HG03558 (cell line): ENCODE data around the gene IFIT1B.
"Not testable (repeated sequence)": the region's sequence is repeated elsewhere in the genome, so short reads cannot be mapped to it uniquely, and the experiment has no call there.

Experiments
- ATAC-seq: cut with Tn5 transposase; IDR thresholded peaks from one replicate; pipeline ENCODE4 v1.9.1; 2021; ENCODE audit warnings: moderate number of reproducible peaks; ENCODE audit not compliant: unreplicated experiment; ENCODE audit errors: extremely low read depth

Gene IFIT1B

GRCh38 chr10:89347701-89348457, 30.0 kb upstream of the IFIT1B start:
- no peak for ATAC-seq

GRCh38 chr10:89348481-89348880, 29.4 kb upstream of the IFIT1B start:
- ATAC-seq, result no peak

- no peak for ATAC-seq
Observed at GRCh38 chr10:89348975-89349374, 28.9 kb upstream of the IFIT1B start.

GRCh38 chr10:89350631-89351315, 27.1 kb upstream of the IFIT1B start:
- ATAC-seq, result not testable (repeated sequence)

DNA sequence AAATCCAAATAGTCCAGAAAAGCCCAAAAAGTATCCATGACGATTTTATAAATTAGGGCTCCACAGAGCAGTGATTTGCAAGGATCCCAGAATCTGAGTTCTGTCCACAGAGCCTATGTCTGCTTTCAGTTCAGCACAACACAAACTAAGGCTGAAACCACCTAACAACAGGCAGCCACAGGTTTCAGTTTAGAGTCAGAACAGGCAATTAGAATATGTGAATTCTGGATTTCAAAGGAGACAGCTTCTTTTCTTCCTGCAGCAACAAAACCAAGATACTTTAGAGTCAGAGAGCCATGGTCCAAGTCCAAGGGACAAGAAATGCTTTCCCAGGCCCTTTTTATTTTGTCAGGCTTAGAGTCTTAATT, 26.5 kb upstream of the IFIT1B start:
- ATAC-seq, result no peak

DNA sequence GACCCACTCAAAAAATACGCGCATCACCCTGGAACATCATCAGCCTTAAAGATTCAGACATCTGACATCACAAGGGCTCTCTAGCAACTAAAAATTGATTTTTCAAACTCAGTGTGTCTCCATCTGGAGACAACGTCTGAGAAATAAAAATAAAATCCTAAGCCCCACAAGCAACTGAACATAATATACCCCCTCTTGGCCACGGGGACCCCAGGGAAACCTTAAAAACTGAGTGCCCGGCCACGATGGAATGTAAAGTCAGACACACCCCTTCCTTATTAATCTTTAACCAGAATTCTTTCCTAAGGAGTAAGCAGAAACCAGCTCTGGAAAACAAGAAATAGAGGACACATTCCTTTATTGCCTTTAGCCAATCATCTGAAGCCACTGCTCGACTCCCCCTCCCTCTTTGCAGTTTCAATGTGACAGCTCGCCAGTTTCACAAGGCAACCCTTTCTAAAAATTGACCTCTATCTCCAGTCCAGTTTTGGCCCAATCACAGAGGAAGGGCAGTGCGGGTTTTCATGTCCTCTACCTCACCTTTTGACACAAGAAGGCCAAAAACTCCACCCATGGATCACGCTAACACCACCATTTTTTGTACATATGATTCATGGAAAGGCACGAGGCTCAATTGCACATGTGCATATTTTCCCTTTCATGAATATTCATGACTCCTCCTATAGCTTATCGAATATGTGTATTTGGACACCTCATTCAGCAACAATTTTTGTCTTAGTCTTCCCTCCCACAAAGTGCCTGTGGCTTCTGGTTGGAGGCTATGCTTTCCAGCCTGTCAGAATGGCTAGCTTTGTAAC, 25.9 kb upstream of the IFIT1B start:
- no peak for ATAC-seq

DNA sequence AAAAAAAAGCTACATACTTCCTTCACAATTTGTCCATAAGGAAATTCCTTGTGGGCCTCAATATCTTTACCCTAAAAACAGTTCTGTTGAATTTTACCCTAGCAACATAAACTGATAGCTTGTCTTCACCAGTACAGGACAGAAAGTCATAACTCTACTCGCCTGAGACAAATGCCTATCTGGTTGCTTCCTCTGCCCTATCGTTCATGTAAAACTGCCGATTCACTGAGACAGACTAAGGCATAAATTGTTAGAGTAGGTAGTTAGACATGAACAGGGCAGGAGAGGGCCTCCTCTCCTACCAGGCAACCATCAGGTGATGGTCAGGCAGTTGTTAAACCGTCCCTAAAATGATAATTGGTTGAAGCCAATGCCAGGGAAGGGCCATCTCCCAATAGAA, 25.1 kb upstream of the IFIT1B start:
- no peak for ATAC-seq

DNA sequence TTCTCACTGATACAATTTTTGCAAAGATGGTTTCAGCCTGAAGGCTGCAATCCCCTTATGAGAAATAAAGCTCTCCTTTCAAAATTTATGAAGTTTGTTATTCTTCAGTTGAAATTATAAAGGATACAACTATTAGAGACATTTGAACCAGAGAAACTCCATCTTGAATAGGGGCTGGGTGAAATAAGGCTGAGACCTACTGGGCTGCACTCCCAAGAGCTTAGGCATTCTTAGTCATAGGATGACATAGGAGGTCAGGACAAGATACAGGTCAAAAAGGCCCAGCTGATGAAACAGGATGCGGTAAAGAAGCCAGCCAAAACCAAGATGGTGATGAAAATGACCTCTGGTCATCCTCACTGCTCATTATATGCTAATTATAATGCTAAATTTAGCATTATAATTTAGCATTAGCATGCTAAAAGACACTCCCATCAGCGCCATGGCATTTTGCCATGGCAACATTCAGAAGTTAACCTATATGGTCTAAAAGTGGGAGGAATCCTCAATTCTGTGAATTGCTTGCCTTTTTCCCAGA, 22.4 kb upstream of the IFIT1B start:
- ATAC-seq, result no peak

DNA sequence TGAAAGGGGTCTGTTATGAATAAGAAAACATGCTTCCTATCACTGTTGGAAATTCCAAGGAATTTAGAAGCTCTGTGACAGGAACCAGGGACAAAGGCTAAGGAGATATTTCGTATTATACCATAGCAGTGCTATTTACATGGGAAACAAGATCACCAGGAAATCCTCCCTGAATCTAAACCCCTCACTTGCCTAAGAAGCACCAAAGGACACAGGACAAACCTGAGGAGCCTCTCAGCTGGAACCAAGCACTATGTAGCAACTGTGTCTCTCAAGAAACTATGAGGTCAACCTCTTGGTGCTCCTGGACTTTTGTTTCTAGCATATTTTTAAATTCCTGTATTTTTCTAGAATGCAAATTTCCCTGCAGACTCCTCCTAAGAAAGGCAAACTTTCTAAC, 20.8 kb upstream of the IFIT1B start:
- ATAC-seq, result no peak

DNA sequence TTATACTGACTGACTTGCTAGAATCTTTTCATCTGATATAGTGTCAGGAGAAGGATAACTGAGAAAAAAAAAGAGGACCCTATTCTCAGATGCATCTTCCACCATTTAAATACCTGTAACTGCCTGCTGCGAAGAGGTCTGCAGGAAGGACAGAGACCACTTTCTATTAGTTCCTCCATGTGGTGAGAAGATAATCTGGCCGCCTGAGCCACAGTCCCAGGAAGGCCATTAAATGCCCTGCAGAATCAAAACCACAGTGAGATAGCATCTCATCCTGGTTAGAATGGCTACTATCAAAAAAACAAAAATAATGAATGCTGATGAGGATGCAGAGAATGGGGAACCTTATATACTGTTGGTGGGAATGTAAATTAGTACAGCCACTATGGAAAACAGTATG, 19.9 kb upstream of the IFIT1B start:
- ATAC-seq, result no peak

- no peak for ATAC-seq
Observed at GRCh38 chr10:89360157-89360556, 17.7 kb upstream of the IFIT1B start.

- ATAC-seq, result no peak
Observed at GRCh38 chr10:89362929-89363328, 14.9 kb upstream of the IFIT1B start.

DNA sequence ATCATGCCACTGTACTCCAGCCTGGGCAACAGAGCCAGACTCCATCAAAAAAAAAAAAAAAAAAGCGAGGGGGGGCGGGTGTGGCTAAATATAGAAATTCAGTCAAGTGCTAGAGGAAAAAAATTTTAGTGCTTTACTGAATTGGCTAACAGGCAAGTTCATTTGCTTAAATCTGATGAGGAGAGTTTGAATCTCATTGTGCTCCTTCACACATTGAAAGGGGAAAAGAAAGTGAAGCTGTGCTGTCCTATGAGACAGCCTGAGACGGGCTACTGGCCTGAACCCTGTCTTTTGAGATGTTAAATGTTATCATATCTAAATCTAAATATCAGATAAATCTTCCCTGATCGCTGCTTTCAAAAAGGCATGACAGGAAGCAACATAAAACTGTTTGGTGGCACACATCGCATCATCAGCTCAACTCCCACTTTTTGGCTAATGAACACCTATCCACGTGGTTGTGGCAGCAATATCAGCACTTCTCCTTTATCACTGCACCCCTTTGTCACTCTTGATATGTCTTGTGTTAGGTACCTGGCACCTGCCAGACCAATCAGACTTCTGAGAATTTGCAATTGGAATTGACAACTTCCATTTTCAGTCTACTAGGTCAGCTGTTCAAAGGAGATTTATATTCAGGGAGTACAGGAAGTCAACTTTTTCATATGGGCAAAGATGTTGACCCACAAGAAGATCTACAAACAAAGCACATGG, 14.0 kb upstream of the IFIT1B start:
- ATAC-seq, result no peak

GRCh38 chr10:89364531-89364930, 13.3 kb upstream of the IFIT1B start:
- ATAC-seq, result no peak

DNA sequence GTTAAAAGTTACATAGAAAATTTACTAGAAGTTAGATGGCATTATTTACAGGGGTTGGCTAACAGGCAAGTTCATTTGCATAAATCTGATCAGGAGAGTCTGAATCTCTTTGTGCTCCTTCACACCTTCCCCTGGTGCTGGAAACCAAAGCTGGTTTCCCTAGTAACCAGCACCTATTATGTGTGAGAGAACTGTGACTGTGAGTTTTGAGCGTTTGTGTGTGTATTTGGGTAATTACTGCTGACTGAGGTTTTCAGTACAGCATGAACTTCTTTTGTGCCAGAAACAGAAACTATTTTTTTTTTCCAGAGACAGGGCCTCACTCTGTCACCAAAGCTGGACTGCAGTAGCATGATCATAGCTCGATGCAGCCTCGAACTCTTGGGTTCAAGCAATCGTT, 10.3 kb upstream of the IFIT1B start:
- ATAC-seq, result no peak

- no peak for ATAC-seq
Observed at GRCh38 chr10:89368129-89368528, 9.7 kb upstream of the IFIT1B start.

DNA sequence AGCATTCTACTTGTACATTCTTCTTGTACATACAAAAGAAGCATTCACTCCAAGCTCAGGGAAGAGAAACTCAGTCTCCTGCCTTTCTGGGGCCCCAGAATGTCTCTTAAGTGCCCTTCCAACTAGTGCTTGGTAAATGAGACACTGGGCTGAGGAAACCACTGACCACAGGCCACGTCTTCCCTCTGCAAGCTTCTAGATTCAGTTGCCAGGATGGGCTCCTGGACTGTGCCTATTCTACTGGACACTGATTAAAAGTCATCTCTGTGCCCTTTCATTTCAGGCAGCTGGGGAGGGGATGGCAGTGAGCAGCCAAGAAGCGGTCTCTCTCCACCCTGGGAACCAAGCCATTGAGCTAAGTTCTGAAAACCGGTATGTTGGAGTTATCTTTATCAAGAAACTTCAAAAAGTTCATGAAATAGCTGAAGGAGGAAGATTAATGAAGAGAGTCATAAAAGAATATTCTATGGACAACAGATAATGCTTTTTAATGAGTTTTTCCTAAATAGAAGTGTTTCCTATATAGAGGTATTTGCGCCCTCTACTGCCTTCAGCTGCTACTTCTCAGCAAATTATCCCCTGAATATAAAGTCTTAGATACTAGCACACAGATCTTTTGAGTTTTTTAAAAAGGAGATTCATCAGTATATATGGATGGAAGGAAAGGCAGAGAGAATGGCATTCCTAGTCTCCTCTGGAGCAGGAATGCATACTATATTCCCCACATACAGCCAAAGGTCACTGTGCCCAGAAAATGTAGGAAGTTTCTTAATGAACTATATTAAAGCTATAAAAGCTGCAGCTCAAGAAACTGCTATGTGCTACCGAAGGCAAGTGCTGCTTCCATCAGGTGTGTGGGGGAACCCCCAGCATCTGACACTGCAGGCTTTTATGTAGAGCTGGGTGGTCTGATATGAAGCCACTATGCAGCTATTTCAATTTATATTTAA, 8.4 kb upstream of the IFIT1B start:
- no peak for ATAC-seq

- no peak for ATAC-seq
Observed at GRCh38 chr10:89371079-89371478, 6.8 kb upstream of the IFIT1B start.

- ATAC-seq, result no peak
Observed at GRCh38 chr10:89371987-89372386, 5.9 kb upstream of the IFIT1B start.
